Amygdala (tissue), 56 donors: ENCODE measurements around the gene GALK2.

Source experiments
- DNase-seq, 56 donors: peaks; one replicate each; lab custom pipeline; 2025; lab: John Stamatoyannopoulos, UW

Gene GALK2

DNA sequence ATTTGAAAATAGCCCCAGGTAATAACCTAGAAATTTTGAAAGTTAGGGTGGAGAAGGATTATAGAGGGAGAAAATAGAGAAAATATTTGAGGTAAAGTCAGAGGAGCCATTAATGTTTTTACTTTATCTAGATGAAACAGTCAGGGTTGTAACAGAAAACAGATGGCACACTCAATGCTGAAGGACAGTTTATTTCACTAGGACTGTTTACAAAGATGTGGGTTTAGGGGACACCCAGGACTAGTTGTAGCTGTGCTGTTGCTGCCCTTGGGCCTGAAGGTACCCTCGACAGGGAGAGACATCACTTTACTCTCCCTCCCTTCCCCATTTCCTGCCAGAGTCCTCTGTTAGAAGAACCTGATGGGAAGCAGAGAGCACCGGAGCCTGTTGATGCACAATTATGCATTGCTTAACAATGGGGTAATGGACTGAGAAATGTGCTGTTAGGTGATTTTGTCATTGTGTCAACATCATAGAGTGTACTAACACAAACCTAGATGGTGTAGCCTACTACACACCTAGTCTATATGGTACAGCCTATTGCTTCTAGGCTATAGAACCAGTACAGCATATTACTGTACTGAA lies 103.8 kb downstream of the GALK2 start:
- DNase-seq, result no peak

- DNase-seq, result no peak
Observed at GRCh38 chr15:49278751-49279150, 108.7 kb downstream of the GALK2 start.

DNA sequence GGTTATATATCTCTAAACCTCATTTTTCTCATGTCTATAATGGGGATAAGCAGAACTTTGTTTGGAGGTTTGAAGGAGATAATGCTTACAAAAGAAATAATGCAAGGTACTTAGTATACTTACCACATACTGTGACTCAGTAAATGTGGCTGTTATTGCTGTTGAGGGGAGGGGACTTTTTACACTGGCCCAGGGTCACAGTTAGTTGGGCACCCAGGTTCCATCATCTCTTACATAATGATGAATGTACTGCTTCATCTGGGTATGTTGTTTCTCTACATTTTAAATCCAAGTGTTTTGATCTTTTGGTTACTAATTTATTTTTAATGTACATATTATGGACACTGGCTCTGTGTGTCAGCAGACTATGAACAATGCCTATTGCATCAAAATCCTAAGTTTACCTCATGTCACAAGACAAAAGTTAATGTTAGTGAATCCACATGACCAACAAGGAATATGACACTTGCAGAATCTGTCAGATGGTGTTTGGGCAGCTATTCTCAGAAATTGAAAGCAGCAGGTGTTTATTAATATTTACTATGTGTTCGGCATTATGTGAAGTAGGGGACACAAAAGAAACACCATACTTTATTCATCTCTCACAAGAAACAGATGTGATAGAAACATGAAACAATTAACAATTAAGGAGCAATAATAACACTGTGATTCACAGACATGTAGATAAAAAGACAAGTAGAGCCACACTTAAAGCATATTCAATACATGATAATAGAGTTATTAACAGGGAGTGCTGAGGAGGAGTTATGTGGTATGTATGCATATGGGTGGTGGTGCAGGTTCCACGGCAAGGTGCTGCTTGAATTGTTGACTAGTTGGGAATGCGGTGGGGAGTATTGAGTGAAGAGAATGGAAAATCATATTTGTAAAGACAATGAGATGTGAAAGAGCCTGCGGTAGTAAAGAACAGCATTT lies 109.7 kb downstream of the GALK2 start:
- no peak for DNase-seq

GRCh38 chr15:49282366-49282765 lies 112.3 kb downstream of the GALK2 start:
- no peak for DNase-seq

GRCh38 chr15:49286649-49287404 lies 116.8 kb downstream of the GALK2 start:
- no peak for DNase-seq

DNA sequence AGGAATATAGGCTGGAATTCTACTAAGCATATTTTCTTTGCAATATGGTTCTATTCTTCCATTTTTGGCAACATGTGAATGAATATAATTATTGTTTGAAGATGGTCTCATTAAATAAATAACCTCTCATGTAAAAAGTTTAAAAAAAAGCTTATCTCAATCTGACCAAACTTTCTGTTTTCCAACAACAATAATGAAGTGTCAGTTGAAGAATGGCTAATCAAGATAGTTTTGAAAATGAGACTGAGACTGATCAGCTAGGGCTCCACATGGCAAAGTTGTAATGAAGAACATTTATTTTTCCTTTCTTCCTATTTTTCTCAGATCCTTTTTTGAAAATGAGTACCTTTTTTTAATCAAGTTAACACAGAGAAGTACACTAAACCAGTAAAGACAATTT lies 117.4 kb downstream of the GALK2 start:
- DNase-seq, result no peak

GRCh38 chr15:49288391-49288790 lies 118.3 kb downstream of the GALK2 start:
- DNase-seq, result peak in 1 of 56 donors; percentile 1

DNA sequence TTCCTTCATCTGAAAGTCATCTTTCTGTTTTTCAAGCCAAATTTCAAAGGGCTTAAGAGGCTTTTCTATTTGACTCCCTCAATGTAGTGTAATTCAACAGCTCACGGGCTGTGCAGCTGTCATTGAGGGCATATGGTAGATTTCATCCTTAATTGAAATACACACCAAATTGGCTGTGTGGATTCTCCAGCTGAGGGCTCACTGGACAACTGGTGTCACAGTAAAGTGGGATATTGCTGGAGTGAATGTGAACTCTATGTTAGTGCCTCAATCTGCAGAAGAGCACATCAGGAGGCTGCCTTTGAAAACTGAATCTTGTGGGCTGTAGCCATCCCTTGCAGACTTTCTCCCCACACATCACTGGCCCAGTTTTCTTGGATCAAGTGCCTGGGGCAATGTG lies 120.1 kb downstream of the GALK2 start:
- DNase-seq, result no peak

- no peak for DNase-seq
Observed at GRCh38 chr15:49293941-49294340, 123.9 kb downstream of the GALK2 start.

- no peak for DNase-seq
Observed at GRCh38 chr15:49296258-49296657, 126.2 kb downstream of the GALK2 start.

- DNase-seq, result no peak
Observed at GRCh38 chr15:49297584-49297983, 127.5 kb downstream of the GALK2 start.

DNA sequence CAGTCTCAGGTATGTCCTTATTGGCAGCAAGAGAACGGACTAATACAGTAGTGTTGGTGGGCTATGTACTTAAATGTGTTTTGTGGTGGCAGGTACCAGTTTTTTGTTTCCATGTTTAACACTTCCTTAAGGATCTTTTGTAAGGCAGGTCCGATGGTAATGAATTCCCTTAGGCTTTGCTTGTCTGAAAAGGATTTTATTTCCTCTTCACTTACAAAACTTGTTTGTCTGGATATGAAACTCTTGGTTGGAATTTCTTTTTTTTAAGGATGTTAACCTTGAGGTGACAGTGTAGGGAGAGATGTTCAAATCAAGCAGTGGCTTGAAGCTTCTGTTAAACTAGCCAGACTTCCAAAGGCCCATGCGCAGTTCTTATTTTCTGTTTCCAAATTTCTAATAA lies 130.8 kb downstream of the GALK2 start:
- no peak for DNase-seq

DNA sequence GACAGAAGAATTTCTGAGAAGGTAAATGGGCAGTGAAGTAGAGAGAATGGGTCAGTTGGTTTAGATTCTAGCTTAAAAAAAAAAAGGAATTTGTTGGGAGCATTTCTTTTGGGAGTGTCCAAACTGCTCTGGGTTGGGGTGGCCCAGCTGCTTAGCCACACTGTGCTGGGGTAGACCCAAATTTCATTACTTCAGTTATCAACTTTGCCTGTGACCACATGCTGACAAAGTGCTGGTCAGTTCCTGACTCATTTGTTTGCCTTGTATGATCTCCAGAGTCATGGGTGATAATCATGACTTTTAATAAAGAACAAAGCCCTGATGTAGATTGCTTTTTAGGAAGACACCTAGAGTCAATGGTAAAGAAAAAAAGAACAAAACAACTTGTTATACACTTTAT lies 131.5 kb downstream of the GALK2 start:
- DNase-seq, result no peak

GRCh38 chr15:49303003-49303402 lies 133.0 kb downstream of the GALK2 start:
- no peak for DNase-seq

DNA sequence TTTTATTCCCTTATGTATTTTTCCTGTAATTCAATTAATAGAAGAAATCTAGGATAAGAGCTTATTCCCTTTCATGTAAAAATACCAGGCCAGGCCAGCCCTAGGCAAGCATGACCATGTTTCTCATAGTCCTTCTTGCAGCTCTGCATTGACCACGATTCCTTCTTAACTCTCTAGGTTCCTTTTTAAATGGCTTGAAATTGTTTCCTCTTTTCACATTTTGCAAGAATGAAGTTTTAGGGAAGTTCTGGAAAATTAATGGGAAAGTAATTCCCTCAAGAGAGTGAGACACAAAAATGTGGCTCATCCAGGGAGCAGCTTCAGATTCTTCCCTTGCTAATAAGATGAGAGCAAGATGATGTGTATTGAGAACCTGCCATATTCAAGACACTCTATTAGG lies 136.5 kb downstream of the GALK2 start:
- no peak for DNase-seq

GRCh38 chr15:49308686-49309085 lies 138.6 kb downstream of the GALK2 start:
- DNase-seq, result no peak

DNA sequence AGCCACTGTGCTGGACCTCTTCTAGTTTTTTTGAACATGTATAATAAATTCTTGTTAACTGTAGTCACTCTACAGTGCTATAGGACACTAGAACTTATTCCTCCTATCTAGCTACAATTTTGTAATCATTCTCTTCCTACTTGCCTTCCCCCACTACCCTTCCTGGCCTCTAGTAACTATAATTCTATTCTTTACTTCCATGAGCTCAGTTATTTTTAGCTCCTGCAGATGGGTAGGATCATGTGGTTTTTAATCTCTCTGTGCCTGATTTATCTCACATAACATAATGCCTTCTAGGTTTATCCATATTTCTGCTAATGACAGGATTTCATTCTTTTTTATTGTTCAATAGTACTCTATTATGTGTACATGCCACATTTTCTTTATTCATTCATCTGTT lies 139.8 kb downstream of the GALK2 start:
- no peak for DNase-seq

DNA sequence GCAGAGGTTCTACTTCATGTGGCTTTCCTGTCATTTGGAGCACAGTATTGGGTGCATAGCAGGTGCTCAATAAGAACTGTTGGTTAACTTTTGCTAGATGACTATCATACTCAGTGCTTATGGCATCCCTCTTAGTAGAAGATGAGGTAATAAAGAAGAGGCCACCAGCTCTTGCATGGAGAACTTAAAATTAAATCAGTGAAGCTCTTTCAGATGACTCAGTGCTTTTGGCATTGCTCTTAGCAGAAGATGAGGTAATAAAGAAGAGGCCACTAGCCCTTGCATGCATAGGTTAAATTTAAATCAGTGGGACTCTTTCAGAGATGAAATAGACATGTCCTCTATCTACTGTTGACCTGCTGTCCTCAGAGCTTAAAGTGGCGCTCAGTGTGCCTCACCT lies 143.6 kb downstream of the GALK2 start:
- DNase-seq, result no peak

DNA sequence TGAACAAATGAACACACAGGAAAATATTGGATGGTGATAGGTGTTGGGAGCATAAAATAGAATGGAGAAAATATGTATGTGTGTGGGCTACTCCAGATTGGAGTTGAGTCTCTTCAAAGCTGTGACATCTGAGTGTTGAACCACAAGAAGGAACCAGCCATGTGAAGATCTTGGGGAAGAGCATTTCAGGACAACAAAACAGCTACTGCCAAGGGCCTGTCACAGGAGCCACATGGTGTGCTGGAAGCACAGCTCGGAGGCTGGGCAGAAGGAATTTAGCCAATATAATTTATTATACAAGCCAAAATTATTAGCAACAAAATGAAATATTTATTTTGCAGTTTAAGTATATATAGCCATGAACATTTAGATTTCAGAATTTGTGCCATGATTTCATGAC lies 144.7 kb downstream of the GALK2 start:
- no peak for DNase-seq

- DNase-seq, result no peak
Observed at GRCh38 chr15:49315391-49315823, 145.4 kb downstream of the GALK2 start.

DNA sequence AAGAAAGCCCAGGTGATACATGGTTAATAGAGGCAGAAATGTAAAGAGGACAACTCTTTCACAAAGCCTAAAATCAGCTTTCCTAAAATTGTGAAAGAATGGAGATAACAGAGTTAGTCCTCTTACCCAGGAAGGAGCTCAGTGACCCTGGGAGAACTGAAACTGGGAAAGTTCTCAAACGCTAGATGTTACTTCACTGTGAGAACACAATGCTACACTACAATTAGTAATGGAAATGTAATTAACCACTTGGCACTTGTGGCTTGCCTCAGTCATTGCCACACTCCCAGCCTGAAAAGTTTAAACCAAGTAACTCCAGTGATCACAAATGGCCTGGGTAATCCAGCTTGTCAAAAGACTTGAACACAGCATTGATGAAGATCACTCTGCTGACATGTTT lies 150.3 kb downstream of the GALK2 start:
- DNase-seq, result no peak
